ENCODE results near the gene ZNF343.

- TF ChIP-seq CTCF (IDR thresholded peaks at IDR 0.05 in 8 of 11, conservative IDR thresholded peaks at IDR 0.05 in 3 of 11) (no peak), POLR2A (IDR thresholded peaks at IDR 0.05) (no peak), POLR2AphosphoS5 (IDR thresholded peaks at IDR 0.05) (no peak)
These were observed 27.9 kb upstream of the ZNF343 start, which contains the start of gene TMC2 for GRCh38 chr20:2536560-2536986.

All from spleen (tissue), 7 donors.